ENCODE measurements around the gene ZBTB5.
A peak's percentile ranks its signal among the peaks of the same experiment; 100 is the strongest.
"Not testable (repeated sequence)": the region's sequence is repeated elsewhere in the genome, so short reads cannot be mapped to it uniquely, and the experiment has no call there.

ZBTB5 gene

GRCh38 chr9:37486616-37487548 lies 21.6 kb upstream of the ZBTB5 start:
- DNase-seq (ENCODE audit: low read depth), result no peak

- DNase-seq (ENCODE audit: low read depth), result no peak
These were observed 21.0 kb upstream of the ZBTB5 start for GRCh38 chr9:37486256-37486615.

GRCh38 chr9:37485389-37486255 lies 20.4 kb upstream of the ZBTB5 start, which contains the start of gene POLR1E:
Gene POLR1E, plus strand, starts transcription at chr9:37485948. Its CDS starts 100 bp downstream, at chr9:37486048.
- DNase-seq (ENCODE audit: low read depth), result peak; percentile 95

GRCh38 chr9:37480759-37481158 lies 15.5 kb upstream of the ZBTB5 start:
- DNase-seq (ENCODE audit: low read depth), result no peak

GRCh38 chr9:37477987-37478619 lies 12.9 kb upstream of the ZBTB5 start:
- DNase-seq (ENCODE audit: low read depth), result not testable (repeated sequence)

GRCh38 chr9:37477443-37477842 lies 12.2 kb upstream of the ZBTB5 start:
- not testable (repeated sequence) for DNase-seq (ENCODE audit: low read depth)

GRCh38 chr9:37476930-37477329 lies 11.7 kb upstream of the ZBTB5 start:
- DNase-seq (ENCODE audit: low read depth), result no peak

- DNase-seq (ENCODE audit: low read depth), result no peak
These were observed 9.2 kb upstream of the ZBTB5 start for GRCh38 chr9:37474438-37474837.

- DNase-seq (ENCODE audit: low read depth), result not testable (repeated sequence)
These were observed 8.7 kb upstream of the ZBTB5 start for GRCh38 chr9:37473982-37474381.

GRCh38 chr9:37471942-37472684 lies 6.9 kb upstream of the ZBTB5 start:
- no peak for DNase-seq (ENCODE audit: low read depth)

GRCh38 chr9:37468620-37469019 lies 3.4 kb upstream of the ZBTB5 start:
- no peak for DNase-seq (ENCODE audit: low read depth)

GRCh38 chr9:37467530-37467929 lies 2.3 kb upstream of the ZBTB5 start:
- DNase-seq (ENCODE audit: low read depth), result not testable (repeated sequence)

- DNase-seq (ENCODE audit: low read depth), result no peak
These were observed 923 bp upstream of the ZBTB5 start for GRCh38 chr9:37466037-37466709.

- DNase-seq (ENCODE audit: low read depth), result peak; percentile 79
These were observed 613 bp downstream of the ZBTB5 start for GRCh38 chr9:37464426-37465248.

- DNase-seq (ENCODE audit: low read depth), result no peak
These were observed 1.2 kb downstream of the ZBTB5 start for GRCh38 chr9:37464006-37464405.

- DNase-seq (ENCODE audit: low read depth), result no peak
These were observed 8.4 kb downstream of the ZBTB5 start for GRCh38 chr9:37456817-37457216.

- DNase-seq (ENCODE audit: low read depth), result no peak
These were observed 9.2 kb downstream of the ZBTB5 start for GRCh38 chr9:37455884-37456647.

GRCh38 chr9:37454238-37454637 lies 11.0 kb downstream of the ZBTB5 start:
- no peak for DNase-seq (ENCODE audit: low read depth)

GRCh38 chr9:37453827-37454226 lies 11.4 kb downstream of the ZBTB5 start:
- DNase-seq (ENCODE audit: low read depth), result no peak
